ENCODE measurements around the gene GJC1.

GRCh38 chr17:44775136-44775837 lies 54.8 kb downstream of the GJC1 start:
- no peak for TF ChIP-seq CTCF (IDR thresholded peaks at IDR 0.05)
- no peak for TF ChIP-seq POLR2A (IDR thresholded peaks at IDR 0.05)
